Naive B cell (primary cell): ENCODE results near the gene JAZF1. TPM values are rescaled to one million over a fixed set of nuclear protein-coding genes. Genes with fewer than 3 reads are reported as not detected.

ENCODE experiments used
- ATAC-seq, 2 donors: fragments of 150-1000 bp; cut with Tn5 transposase; 2 replicates each; pipeline ENCODE4 v1.10.0; 2021; ENCODE audit warnings: low read depth in 2 of 2, mild to moderate bottlenecking in 2 of 2, moderate library complexity in 2 of 2
- DNase-seq: peaks from one replicate; pipeline ENCODE4 v3.0.0; 2022
- H3K27ac Mint-ChIP-seq, 6 donors: one replicate each; pipeline ENCODE4 v1.8.0; 2020 to 2022; ENCODE audit warnings: mild to moderate bottlenecking in 6 of 6, mixed read lengths in 6 of 6, moderate library complexity in 5 of 6, inconsistent platforms in 2 of 6
- H3K27me3 Mint-ChIP-seq, 3 donors: one replicate each; pipeline ENCODE4 v1.8.0; 2021 to 2022; ENCODE audit warnings: mixed read lengths in 3 of 3, mild to moderate bottlenecking in 1 of 3
- H3K36me3 Mint-ChIP-seq, 2 donors: one replicate each; pipeline ENCODE4 v1.8.0; 2020 to 2022; ENCODE audit warnings: mixed read lengths in 2 of 2, inconsistent platforms in 1 of 2, mild to moderate bottlenecking in 1 of 2
- H3K4me1 Mint-ChIP-seq, 3 donors: one replicate each; pipeline ENCODE4 v1.8.0; 2020 to 2022; ENCODE audit warnings: mixed read lengths in 3 of 3, inconsistent platforms in 1 of 3, mild to moderate bottlenecking in 1 of 3, moderate library complexity in 1 of 3
- H3K4me3 Mint-ChIP-seq, 8 donors: one replicate each; pipeline ENCODE4 v1.8.0; 2020 to 2022; ENCODE audit warnings: mild to moderate bottlenecking in 8 of 8, mixed read lengths in 8 of 8, moderate library complexity in 8 of 8, inconsistent platforms in 2 of 8
- H3K9me3 Mint-ChIP-seq, 7 donors: one replicate each; pipeline ENCODE4 v1.8.0; 2020 to 2022; ENCODE audit warnings: mixed read lengths in 7 of 7, mild to moderate bottlenecking in 5 of 7, inconsistent platforms in 2 of 7, moderate library complexity in 1 of 7
- polyA plus RNA-seq, 6 donors: library from polyadenylated mRNA; unstranded; fragments of 300-500 nt; fragmentation: Illumina TruSeq; gene quantifications; one replicate each; pipeline ENCODE4 v1.2.3, GENCODE V29; 2021; ENCODE audit warnings: low read depth in 6 of 6

Gene JAZF1
- polyA plus RNA-seq, 6 donors from 2014 or later, result 25.4 to 37.7 (median 28.3) TPM

DNA sequence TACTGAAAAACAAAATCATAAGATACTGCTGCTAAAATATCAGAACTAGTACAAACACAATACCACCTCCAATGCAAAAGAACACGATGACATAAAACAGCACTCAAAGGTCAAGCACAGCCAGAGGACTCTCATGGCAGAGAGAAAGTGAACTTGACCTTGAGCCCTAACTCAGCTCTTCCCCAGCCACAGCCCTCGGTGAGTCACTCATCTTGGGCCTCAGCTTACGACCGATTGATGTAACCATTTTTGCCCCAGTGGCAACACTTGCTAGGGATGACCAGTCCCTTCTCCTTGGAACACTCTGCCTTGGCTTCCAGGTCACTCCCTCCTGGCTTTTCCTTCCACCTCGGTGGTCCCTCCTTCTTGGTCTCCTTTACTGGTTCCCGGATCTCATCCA is 77.8 kb downstream of the JAZF1 start:
- Mint-ChIP-seq H3K9me3 (no peaks in the 10 kb centered on the region), H3K4me3 (no peak overlapping the region), H3K4me1 (peaks cover 29 to 60% (median 31%) of the 10 kb centered on the region in 3 donors), H3K27me3 (no peaks in the 10 kb centered on the region), H3K36me3 (peaks cover 11% of the 10 kb centered on the region in 2 donors), H3K27ac (peak overlapping the region in 5 of 6 donors; percentile 9 to 84 (median 47))
- ATAC-seq, result no peak
- DNase-seq, result no peak

DNA sequence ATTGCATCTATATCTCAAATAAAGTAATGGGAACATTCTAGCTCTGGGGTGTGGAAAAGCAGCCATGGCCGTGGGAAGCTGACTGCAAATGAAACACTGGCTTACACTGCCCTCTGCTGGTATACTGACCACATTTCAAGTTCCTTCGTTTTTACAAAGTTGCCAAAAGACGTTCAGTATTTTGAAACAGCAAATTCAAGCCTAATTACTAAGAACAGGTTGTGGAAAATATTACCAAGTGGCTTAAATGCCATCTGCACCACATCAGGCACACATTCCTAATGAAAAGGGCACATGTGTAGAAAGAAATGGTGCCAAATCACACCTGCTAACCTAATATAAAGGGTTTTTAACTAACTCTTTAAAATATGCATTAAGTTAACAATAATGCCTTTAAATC is 83.9 kb downstream of the JAZF1 start:
- peak; percentile 45 for DNase-seq
- peak overlapping the region in 2 of 6 donors; percentile 1 to 18 for H3K27ac Mint-ChIP-seq

DNA sequence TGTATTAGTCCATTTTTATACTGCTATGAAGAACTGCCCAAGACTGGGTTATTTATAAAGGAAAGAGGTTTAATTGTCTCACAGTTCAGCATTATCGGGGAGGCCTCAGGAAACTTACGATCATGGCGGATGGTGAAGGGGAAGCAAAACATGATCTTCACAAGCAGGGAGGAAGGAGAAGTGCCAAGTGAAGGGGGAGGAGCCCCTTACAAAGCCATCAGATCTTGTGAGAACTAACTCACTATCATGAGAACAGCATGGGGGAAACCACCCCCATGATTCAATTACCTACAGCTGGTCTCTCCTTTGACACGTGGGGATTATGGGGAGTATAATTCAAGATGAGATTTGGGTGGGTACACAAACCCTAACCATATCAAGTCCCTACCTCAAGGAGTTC is 85.4 kb downstream of the JAZF1 start:
- Mint-ChIP-seq H3K27me3 (no peaks in the 10 kb centered on the region), H3K4me3 (no peak overlapping the region), H3K9me3 (no peaks in the 10 kb centered on the region), H3K27ac (peak overlapping the region in 4 of 6 donors; percentile 6 to 88 (median 23)), H3K36me3 (peaks cover 8 to 16% of the 10 kb centered on the region in 2 donors), H3K4me1 (peaks cover 37 to 60% (median 51%) of the 10 kb centered on the region in 3 donors)
- ATAC-seq, result no peak
- DNase-seq, result no peak

More for the DNA sequence above, 83.9 kb downstream of the JAZF1 start:
- peak; percentile 37 to 50 for ATAC-seq
- Mint-ChIP-seq H3K27me3 (no peaks in the 10 kb centered on the region), H3K9me3 (no peaks in the 10 kb centered on the region), H3K4me1 (peaks cover 37 to 56% (median 46%) of the 10 kb centered on the region in 3 donors), H3K4me3 (no peak overlapping the region), H3K36me3 (peaks cover 8 to 16% of the 10 kb centered on the region in 2 donors)

DNA sequence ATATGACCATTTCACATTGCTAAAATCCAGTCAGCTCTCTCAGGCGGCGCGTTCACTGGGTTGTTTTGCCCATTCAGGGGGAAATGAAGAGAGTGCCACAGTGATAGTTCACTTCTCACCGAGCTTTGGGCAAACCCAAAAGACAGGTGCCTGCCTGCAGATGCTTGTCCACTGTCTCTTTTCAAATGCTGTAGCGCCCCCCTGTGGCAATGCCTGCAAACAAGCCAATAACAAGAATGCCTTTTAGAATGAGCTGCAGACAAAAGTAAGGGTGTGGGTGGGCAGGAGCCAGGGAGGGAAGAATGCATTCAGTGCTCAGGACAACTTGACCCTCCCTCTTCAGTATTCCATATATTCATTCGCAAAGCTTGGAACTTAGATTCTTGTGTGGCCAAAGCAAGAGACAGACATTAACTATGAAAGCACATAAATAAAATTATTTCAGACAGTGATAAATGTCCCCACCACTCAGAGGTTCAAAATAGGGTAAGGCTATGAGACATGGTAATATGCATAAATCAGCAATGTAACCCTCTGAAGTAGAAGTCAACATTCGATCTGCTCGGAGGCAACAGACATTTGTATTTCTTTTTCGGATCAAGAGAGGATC is 86.9 kb downstream of the JAZF1 start:
- H3K9me3 Mint-ChIP-seq, result peaks cover 0 to 4% (median 0%) of the 10 kb centered on the region in 7 donors
- peak; percentile 39 for DNase-seq
- H3K4me3 Mint-ChIP-seq, result no peak overlapping the region
- H3K27ac Mint-ChIP-seq, result peak overlapping the region in 3 of 6 donors; percentile 3 to 43 (median 21)
- ATAC-seq, result peak in 1 of 2 donors; percentile 30
- H3K36me3 Mint-ChIP-seq, result peaks cover 16 to 25% of the 10 kb centered on the region in 2 donors
- H3K27me3 Mint-ChIP-seq, result no peaks in the 10 kb centered on the region
- H3K4me1 Mint-ChIP-seq, result peaks cover 52 to 71% (median 65%) of the 10 kb centered on the region in 3 donors

DNA sequence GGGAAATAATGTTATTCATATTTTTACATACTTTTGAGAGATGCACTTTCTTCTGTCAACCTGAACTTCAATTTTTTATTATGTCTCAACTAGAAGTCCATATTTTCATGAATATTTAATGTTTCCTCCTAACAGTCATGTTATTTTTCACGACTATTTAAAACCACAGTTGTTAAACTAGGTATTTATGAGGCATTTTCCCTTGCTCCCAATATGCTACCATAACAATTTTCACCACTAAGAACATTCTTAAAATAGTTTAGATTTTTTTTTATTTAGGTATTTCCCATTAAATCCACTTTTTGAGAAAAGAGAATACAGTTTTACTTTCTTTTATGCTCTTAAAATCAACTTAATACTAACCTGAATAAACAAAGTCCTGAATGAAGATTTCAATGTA is 89.4 kb downstream of the JAZF1 start:
- peaks cover 0 to 4% (median 0%) of the 10 kb centered on the region in 7 donors for H3K9me3 Mint-ChIP-seq
- H3K4me1 Mint-ChIP-seq, result peaks cover 52 to 66% (median 57%) of the 10 kb centered on the region in 3 donors
- no peak overlapping the region for H3K27ac Mint-ChIP-seq
- no peaks in the 10 kb centered on the region for H3K27me3 Mint-ChIP-seq
- peaks cover 16 to 25% of the 10 kb centered on the region in 2 donors for H3K36me3 Mint-ChIP-seq
- DNase-seq, result no peak
- no peak for ATAC-seq
- no peak overlapping the region for H3K4me3 Mint-ChIP-seq

DNA sequence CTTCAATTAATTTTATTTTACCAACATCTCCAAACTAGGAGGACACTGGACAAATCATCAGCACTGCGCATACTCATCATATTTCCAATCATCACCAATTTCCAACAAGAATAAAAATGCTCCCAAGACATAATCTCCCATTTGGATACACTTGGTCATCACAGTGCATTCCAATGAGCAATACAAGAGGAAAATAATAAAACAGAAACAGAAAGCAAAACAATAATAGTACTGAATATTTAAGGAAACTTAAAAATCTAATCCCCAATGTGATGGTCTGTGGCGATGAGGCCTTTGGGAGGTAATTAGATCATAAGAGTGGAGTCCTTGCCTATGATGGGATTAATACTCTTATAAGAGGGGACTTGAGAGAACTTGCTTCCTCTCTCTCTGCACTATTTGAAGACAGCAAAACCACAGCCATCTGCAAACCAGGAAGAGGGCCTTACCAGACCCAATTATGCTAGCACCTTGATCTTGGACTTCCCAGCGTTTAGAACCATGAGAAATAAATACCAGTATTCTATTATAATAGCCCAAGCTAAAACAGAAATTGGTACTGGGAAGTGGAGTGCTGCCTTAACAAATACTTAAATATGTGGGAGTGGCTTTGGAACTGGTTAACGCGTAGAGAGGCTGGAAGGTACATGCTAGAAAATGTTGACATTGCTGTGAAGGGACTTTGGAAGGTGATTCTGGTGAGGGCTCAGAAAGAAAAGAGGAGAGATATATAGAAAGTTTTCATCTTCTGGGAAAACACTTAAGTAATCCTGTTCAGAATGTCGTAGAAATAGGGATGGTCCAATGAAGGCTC is 91.5 kb downstream of the JAZF1 start:
- H3K4me3 Mint-ChIP-seq, result peak overlapping the region in 2 of 8 donors; percentile 16 to 32
- no peak for DNase-seq
- peak overlapping the region in 4 of 6 donors; percentile 6 to 55 (median 32) for H3K27ac Mint-ChIP-seq
- peaks cover 8 to 17% of the 10 kb centered on the region in 2 donors for H3K36me3 Mint-ChIP-seq
- peak in 1 of 2 donors; percentile 37 for ATAC-seq
- peaks cover 0 to 4% (median 0%) of the 10 kb centered on the region in 7 donors for H3K9me3 Mint-ChIP-seq
- no peaks in the 10 kb centered on the region for H3K27me3 Mint-ChIP-seq
- H3K4me1 Mint-ChIP-seq, result peaks cover 45 to 66% (median 46%) of the 10 kb centered on the region in 3 donors

DNA sequence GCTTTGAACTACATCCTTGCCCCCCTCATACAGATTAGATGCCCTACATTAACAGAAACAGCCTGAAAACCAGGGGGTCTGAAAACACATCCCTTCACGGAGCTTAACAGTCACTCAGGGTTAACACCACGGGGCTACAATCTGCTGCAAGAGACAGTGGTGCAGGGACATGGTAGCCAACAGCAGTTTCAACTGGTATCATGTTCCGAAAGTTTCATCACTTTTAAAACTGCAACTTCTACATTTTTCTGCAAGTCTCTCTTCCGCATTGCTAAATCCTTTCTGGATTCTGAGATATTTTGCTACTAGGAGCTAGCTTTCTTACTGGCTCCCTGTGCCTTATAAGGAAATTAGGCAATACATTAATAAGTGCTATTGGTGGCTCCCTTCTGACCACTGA is 92.6 kb downstream of the JAZF1 start:
- peaks cover 0 to 4% (median 0%) of the 10 kb centered on the region in 7 donors for H3K9me3 Mint-ChIP-seq
- peaks cover 42 to 66% (median 45%) of the 10 kb centered on the region in 3 donors for H3K4me1 Mint-ChIP-seq
- H3K27ac Mint-ChIP-seq, result peak overlapping the region in 1 of 6 donors; percentile 81
- DNase-seq (no peak), ATAC-seq (no peak)
- no peaks in the 10 kb centered on the region for H3K27me3 Mint-ChIP-seq
- H3K36me3 Mint-ChIP-seq, result peaks cover 8 to 10% of the 10 kb centered on the region in 2 donors
- no peak overlapping the region for H3K4me3 Mint-ChIP-seq

DNA sequence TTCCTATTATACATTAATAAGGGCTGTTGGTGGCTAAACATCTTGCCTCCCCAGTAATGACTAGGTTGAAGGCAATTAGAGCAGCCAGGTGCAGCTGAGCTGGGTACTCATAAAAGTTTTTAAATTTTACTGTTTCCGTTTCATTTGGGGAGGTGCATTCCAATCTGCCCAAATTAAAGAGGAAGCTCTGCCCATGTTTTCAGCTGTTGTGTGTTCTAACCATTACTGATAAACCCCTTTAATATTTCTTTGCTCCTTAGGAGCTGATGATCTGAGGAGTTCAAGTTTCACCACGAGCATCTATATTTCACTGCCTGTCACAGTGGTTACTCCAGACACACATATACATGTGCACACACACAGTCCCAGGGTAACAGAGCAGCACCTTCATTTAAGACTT is 94.4 kb downstream of the JAZF1 start:
- H3K27ac Mint-ChIP-seq, result peak overlapping the region in 1 of 6 donors; percentile 4
- H3K27me3 Mint-ChIP-seq, result no peaks in the 10 kb centered on the region
- peaks cover 57 to 83% (median 61%) of the 10 kb centered on the region in 3 donors for H3K4me1 Mint-ChIP-seq
- H3K36me3 Mint-ChIP-seq, result peaks cover 8 to 9% of the 10 kb centered on the region in 2 donors
- peak overlapping the region in 3 of 8 donors; percentile 35 to 46 (median 39) for H3K4me3 Mint-ChIP-seq
- DNase-seq (peak; percentile 7), ATAC-seq (peak; percentile 89 to 91)
- H3K9me3 Mint-ChIP-seq, result peaks cover 0 to 4% (median 0%) of the 10 kb centered on the region in 7 donors

DNA sequence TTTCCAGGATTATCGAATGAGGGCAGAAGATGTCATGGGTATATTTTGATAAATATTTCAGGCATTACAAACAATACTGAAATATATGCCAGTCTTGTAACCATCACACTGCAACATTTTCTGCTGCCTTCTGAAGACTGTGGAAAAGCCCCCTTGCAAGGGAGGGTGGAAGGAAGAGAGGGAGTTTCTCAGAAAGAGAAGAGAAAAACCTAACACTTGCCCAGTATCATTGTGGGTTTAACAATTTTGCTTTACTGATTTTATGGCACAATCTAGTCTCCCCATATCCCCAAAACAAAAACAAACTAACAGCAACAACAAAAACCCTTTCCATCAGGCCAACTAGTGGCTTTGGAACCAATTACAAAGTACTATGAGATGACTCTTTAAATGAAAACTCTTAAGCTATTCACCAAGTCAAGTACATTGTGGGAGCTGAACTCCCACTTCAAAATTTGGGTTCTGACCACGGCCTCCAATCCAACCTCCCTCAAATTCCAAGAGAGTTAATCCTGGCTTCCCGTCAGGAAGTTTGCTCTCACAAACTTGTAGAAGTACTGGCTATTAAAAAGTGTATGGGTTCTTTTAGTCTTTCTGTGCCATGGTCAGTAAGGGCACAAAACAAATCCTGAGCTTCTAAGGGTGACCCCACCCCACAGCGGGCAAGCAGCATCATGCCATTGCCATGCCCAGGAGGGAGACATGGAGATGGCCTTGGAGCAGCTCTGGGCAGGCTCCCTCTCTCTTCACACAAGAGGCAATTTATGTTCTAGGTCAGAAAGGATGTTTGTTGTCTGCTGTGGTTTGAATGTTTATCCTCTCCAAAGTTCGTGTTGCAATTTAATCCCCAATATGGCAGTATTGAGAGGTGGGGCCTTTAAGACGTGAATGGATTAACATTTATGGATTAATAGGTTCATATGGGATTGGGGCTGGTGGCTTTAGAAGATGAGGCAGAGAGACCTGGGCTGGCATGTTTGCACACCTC is 96.3 kb downstream of the JAZF1 start:
- no peaks in the 10 kb centered on the region for H3K27me3 Mint-ChIP-seq
- DNase-seq, result no peak
- peak overlapping the region in 2 of 6 donors; percentile 62 to 77 for H3K27ac Mint-ChIP-seq
- H3K36me3 Mint-ChIP-seq, result peaks cover 2 to 3% of the 10 kb centered on the region in 2 donors
- peaks cover 54 to 86% (median 59%) of the 10 kb centered on the region in 3 donors for H3K4me1 Mint-ChIP-seq
- H3K4me3 Mint-ChIP-seq, result peak overlapping the region in 1 of 8 donors; percentile 44
- peaks cover 0 to 2% (median 0%) of the 10 kb centered on the region in 7 donors for H3K9me3 Mint-ChIP-seq
- ATAC-seq, result no peak

DNA sequence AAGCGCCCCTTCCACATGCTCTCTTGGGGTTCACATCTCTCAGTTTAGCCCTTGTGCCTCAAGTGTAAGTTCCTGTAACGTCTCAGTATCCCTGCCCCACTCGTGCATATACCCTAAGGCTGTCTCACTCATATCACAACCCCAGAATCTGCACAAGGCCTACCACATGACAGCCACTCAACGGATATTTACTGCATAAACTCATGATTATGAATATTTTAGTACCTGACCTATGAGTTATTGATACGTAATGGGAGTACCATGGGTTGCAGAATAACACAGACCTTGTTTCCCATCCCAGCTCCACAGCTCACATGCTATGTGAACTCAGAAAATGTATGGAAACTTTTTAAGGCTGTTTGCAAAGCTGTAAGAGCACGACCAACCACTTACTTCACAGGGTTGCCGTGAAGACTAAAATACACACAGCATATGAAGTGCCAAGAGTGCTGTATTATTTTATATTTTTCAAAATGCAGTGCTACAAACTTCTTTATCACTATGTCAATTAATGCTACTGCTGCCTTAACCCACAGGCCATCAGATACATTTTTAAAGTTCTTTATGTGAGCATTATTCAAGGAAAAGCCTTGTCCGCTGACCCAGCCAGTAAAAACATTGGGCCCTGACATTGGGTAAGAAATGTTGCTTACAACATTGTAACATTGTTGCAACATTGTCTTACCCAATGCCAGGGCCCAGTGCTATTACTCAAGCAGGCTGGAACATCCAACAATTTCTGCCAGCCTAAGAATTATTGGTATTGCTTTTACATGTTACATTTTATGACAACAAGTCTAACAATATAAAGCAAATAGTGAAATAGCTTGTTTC is 97.2 kb downstream of the JAZF1 start:
- no peaks in the 10 kb centered on the region for H3K36me3 Mint-ChIP-seq
- H3K9me3 Mint-ChIP-seq, result no peaks in the 10 kb centered on the region
- peak overlapping the region in 5 of 6 donors; percentile 3 to 95 (median 65) for H3K27ac Mint-ChIP-seq
- H3K4me3 Mint-ChIP-seq, result no peak overlapping the region
- DNase-seq (no peak), ATAC-seq (no peak)
- peaks cover 45 to 85% (median 50%) of the 10 kb centered on the region in 3 donors for H3K4me1 Mint-ChIP-seq
- H3K27me3 Mint-ChIP-seq, result no peaks in the 10 kb centered on the region

DNA sequence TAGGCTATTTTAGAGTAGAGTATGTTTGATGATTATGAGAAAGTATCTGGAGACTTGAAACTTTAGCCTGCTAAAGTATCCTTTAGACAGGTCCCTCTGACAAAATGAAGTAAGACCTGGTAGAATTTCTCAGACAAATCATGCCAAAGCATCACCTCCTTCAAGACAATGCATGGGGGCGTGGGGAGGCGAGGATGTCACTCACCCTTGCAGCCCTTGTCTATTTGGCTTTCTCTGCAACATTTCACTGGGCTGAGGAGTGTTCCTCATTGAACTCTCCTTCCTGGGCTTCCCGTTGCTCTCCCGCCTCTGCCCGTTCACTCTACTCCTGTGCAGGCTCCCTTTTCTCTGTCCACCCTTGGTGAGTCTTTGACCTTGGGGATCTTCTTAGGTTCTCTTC is 98.5 kb downstream of the JAZF1 start:
- Mint-ChIP-seq H3K4me1 (peaks cover 45 to 87% (median 52%) of the 10 kb centered on the region in 3 donors), H3K27ac (peak overlapping the region in 4 of 6 donors; percentile 8 to 57 (median 32)), H3K27me3 (no peaks in the 10 kb centered on the region), H3K4me3 (no peak overlapping the region), H3K36me3 (no peaks in the 10 kb centered on the region), H3K9me3 (no peaks in the 10 kb centered on the region)
- DNase-seq, result no peak
- ATAC-seq, result no peak

DNA sequence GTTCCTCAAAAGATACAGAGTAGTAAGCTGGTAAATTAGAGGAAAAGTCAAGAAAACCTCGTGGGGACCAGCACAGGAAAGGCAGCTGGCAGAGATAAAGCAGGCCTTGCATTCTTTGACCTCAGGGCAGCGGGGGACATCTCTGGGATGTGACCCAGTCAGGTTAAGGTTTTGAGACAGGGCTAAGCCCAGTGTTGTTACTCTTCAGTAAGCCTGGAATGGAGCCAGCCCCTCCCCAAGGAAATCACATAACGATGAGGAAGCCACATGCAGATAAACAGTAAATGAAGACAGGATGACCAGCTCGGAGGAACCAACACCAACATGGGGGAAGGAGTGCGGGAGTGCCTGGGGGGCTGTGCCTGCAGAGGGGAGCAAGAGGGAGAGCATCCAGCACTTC is 99.6 kb downstream of the JAZF1 start:
- H3K4me3 Mint-ChIP-seq, result peak overlapping the region in 1 of 8 donors; percentile 23
- H3K27ac Mint-ChIP-seq, result peak overlapping the region in 5 of 6 donors; percentile 31 to 88 (median 40)
- DNase-seq, result no peak
- peak; percentile 21 to 28 for ATAC-seq
- no peaks in the 10 kb centered on the region for H3K9me3 Mint-ChIP-seq
- H3K27me3 Mint-ChIP-seq, result no peaks in the 10 kb centered on the region
- no peaks in the 10 kb centered on the region for H3K36me3 Mint-ChIP-seq
- peaks cover 39 to 78% (median 46%) of the 10 kb centered on the region in 3 donors for H3K4me1 Mint-ChIP-seq
